Measurements from ENCODE around the gene GSX1.
"Not testable (repeated sequence)": the region's sequence is repeated elsewhere in the genome, so short reads cannot be mapped to it uniquely, and the experiment has no call there.

GSX1 gene

GRCh38 chr13:27794368-27794691 lies 2.0 kb downstream of the GSX1 start:
- DNase-seq (ENCODE audit: low spot score), result no peak
- no peak for FAIRE-seq

GRCh38 chr13:27794921-27795717 lies 2.8 kb downstream of the GSX1 start:
- no peak for FAIRE-seq
- no peak for DNase-seq (ENCODE audit: low spot score)

DNA sequence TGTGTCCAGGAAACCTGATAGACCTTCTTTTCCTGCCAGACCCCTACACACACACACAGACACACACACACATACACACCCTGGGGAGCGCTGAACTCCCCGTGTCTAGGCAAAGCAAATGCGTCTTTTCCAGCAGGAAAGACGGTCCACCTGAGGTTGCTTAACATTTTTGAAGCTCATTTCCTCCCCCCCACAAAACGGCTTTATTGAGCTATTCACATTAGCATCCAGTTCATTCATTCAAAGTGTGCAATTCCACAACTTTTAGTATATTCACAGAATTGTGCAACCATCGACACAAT lies 3.4 kb downstream of the GSX1 start:
- DNase-seq (ENCODE audit: low spot score) (no peak), FAIRE-seq (no peak)

DNA sequence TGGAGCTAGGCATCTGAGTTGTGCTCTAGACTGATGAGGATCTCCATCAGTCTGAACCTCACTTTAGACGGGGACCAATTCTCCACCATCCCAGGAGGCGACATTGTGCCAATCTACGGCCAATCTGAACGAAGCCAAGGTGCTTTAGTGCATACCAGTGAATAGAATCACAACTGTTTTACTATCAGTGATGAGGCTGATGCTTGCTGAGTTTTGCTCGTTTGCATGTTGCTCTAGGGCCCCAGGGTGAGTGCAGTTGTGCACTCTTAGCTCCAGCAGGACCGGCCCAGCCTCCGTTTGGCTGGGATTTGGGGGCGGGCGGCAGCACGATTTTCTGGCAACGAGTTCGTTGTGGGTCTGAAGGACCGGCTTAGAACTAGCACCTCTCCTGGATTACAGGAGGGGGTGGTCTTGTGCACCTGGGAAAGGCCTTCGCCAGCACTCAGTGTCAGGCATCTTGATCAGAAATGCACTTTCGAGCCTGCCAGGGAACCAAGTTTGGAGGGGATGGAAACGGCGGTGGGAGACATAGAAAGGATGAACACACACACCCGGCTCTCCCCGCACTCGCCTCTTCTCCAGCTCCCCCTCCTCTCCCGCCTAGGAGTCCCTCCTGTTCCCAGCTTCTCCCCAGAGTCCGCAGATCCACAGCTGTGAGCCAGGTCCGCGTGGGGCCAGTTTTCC lies 4.4 kb downstream of the GSX1 start:
- no peak for FAIRE-seq
- no peak for DNase-seq (ENCODE audit: low spot score)

- peak; percentile 16 for DNase-seq (ENCODE audit: low spot score)
- FAIRE-seq, result no peak
Measured at GRCh38 chr13:27797228-27797624, 4.9 kb downstream of the GSX1 start.

GRCh38 chr13:27806744-27807387 lies 14.6 kb downstream of the GSX1 start:
- DNase-seq (ENCODE audit: low spot score), result no peak
- FAIRE-seq, result no peak

- FAIRE-seq (no peak), DNase-seq (ENCODE audit: low spot score) (peak; percentile 6)
Measured at GRCh38 chr13:27808851-27809550, 16.7 kb downstream of the GSX1 start.

GRCh38 chr13:27810009-27810408 lies 17.7 kb downstream of the GSX1 start:
- no peak for FAIRE-seq

GRCh38 chr13:27810461-27810860 lies 18.2 kb downstream of the GSX1 start:
- DNase-seq (ENCODE audit: low spot score), result no peak

More at GRCh38 chr13:27810009-27810408, 17.7 kb downstream of the GSX1 start:
- no peak for DNase-seq (ENCODE audit: low spot score)

DNA sequence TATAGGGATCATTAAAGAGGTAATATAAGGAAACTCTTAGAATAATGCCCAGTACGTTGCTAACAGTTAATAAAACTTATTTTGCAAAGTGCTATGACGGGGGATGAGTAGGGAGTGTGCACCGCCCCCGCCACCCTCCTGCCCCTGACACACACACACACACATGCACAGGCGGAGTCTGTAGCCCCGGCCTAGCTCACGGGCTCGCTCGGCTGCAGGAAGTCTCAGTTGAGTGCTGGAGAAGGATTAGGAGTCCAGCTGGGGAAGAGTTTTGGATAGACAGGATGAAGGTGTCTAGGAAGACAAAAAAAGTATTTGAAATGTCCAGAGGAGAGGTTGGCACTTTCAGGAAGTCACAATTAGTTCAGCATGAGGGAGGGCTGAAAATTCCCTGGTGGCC lies 21.5 kb downstream of the GSX1 start:
- DNase-seq (ENCODE audit: low spot score), result no peak
- FAIRE-seq, result no peak

More at GRCh38 chr13:27810461-27810860, 18.2 kb downstream of the GSX1 start:
- no peak for FAIRE-seq

GRCh38 chr13:27817832-27818231 lies 25.5 kb downstream of the GSX1 start:
- not testable (repeated sequence) for DNase-seq (ENCODE audit: low spot score); FAIRE-seq

DNA sequence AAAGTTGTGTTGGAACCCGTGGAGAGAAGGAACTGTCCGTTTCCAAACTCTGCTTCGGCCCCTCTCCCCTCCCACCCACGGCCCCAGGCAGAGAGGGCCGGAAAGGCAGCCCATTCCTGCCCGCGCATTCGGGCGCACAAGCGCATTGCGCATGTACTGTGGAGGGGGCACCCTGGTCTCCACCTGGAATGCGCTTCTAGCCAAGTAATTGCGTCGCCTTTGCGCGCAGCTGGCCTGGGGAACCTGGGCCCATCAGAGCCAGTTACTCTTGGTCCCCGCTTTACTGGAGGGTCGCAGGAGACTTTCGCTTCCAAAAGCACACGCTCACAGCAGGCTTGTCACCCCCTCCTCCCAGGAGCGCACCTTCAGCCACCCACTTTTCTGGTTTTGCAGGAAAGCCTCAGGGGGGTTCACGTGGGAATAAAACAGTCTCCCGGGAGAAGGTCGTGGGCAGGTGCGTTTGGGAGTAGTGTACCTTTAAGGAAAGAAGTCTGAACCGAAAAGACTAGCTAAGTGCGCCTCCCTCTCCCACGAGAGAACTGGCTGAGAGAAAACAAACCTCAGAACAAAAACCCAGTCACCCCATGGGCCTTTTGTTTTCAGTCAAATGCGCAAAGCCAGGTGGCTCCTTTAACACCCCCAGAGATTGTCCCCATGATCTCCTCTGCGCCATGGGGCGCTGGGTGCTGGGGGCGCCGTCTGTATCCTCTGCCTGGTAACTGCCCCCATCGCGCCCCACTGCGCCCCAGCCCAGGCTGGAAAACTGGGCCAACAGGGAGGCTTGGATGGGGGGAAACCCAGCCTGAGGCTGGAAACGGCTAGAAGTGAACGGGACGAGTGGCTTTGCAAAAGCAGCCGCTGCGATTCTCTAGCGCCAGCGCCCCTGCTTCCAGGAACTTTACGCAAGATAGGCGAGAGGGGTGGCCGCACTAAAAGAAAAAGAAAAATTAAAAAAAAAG lies 28.5 kb downstream of the GSX1 start:
- no peak for DNase-seq (ENCODE audit: low spot score)
- FAIRE-seq, result no peak

- no peak for DNase-seq (ENCODE audit: low spot score)
- no peak for FAIRE-seq
Measured at GRCh38 chr13:27821566-27821965, 29.3 kb downstream of the GSX1 start.

DNA sequence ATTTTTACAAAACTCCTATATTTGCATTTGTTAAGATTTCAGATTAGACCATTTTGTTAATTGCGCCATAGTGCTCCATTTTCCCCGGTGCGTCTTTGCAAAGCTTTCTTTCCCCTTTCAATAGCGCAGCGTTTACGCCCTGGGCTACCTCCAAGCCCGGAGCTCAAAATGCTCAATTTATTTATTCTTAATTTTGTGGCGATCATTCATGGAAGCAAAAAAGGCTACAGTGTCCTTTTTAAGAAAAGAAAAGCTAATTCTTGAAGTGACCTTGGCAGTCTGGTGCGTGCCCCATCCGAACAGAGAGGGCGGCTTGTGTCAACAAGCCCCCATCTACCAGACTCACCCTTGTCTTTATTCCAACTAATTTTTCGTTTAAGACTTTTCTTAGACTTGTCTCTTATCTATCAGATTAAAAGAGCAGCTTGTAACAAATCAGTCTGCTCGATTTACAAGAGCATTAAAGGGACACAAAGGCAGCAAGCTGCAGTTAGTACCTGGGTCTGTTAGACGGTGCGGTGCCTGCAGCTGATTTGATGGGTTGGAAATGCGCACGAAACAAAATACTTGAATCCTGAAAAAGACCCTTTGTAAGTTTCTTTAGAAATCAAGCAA lies 30.1 kb downstream of the GSX1 start:
- no peak for FAIRE-seq
- no peak for DNase-seq (ENCODE audit: low spot score)

- FAIRE-seq, result no peak
Measured at GRCh38 chr13:27822873-27823311, 30.6 kb downstream of the GSX1 start.

GRCh38 chr13:27824121-27824520 lies 31.8 kb downstream of the GSX1 start:
- DNase-seq (ENCODE audit: low spot score) (no peak), FAIRE-seq (no peak)

More at GRCh38 chr13:27822873-27823311, 30.6 kb downstream of the GSX1 start:
- DNase-seq (ENCODE audit: low spot score), result no peak

- FAIRE-seq (no peak), DNase-seq (ENCODE audit: low spot score) (no peak)
Measured at GRCh38 chr13:27825072-27825471, 32.8 kb downstream of the GSX1 start.

GRCh38 chr13:27826379-27827353 lies 34.4 kb downstream of the GSX1 start:
- DNase-seq (ENCODE audit: low spot score) (peak; percentile 45), FAIRE-seq (no peak)

DNA sequence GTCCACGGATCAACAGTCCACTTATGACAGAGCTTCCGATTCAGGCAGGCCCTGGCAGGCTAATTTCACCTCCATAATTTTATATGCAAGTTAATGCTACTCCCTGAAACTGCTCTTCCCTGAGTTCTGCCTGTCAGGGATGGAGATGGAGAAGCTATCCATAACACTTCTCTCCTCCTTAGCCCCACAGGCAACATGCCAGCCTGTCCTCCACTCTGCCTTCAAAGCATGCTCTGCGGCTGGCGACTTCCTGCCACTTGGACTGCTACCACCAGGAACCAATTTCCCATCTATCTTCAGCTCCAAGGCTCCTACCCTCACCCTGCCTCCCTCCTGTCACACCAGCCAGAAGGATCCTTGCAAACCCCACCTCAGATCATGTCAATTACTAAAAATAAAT lies 35.4 kb downstream of the GSX1 start:
- DNase-seq (ENCODE audit: low spot score) (no peak), FAIRE-seq (no peak)

All from RCC 7860 (cell line).